B cell (primary cell): ENCODE results near the gene HOXA9. TPM values are rescaled to one million over a fixed set of nuclear protein-coding genes. Genes with fewer than 3 reads are reported as not detected.

Source experiments
- ATAC-seq: fragments of 200-7000 bp; cut with Tn5 transposase; one replicate; pipeline ENCODE4 v1.10.0; 2021; ENCODE audit warnings: low read depth, mild to moderate bottlenecking, moderate number of reproducible peaks, moderate library complexity
- CTCF ChIA-PET: fragments of 350-600 bp; sonication (Branson Sonifier 250); formaldehyde crosslinking; loops from one replicate; lab custom pipeline; 2021; ENCODE audit warnings: antibody characterized with exemption, inconsistent platforms; lab: Charles Lee
- POLR2A ChIA-PET: fragments of 350-600 bp; sonication (Branson Sonifier 250); formaldehyde crosslinking; loops from one replicate; lab custom pipeline; 2021; ENCODE audit warnings: antibody characterized with exemption; lab: Charles Lee
- DNase-seq: peaks from one replicate; pipeline ENCODE4 v3.0.0; 2013
- H2AFZ ChIP-seq: 2 replicates; pipeline ENCODE4 v1.6.1; 2012; ENCODE audit warnings: mild to moderate bottlenecking, low read depth, low read length; ENCODE audit not compliant: insufficient read depth, poor library complexity, severe bottlenecking
- H3K27ac ChIP-seq, 2 donors: 1 replicate in 1 of 2; 2 replicates in 1 of 2; pipeline ENCODE4 v1.5.1; 2012 to 2013; ENCODE audit warnings: low read length in 2 of 2, mild to moderate bottlenecking in 2 of 2, moderate library complexity in 1 of 2
- H3K27me3 ChIP-seq, 4 experiments: fragments of 200-600 bp in 1 of 4; sonication (generic) in 1 of 4; replicated peaks in 1 of 4; 1 replicate in 2 of 4; 2 replicates in 2 of 4; pipeline versions ENCODE4 v1.6.1 to v1.7.0; 2013 to 2016; ENCODE audit warnings: low read length in 3 of 4, mild to moderate bottlenecking in 2 of 4, mixed read lengths in 1 of 4, moderate library complexity in 1 of 4; ENCODE audit not compliant: insufficient read depth in 4 of 4, control insufficient read depth in 3 of 4; ENCODE audit errors: control extremely low read depth in 1 of 4
- H3K36me3 ChIP-seq, 2 experiments: replicated peaks in 1 of 2; 1 replicate in 1 of 2; 2 replicates in 1 of 2; pipeline versions ENCODE4 v1.6.1 to v1.7.1; 2013; ENCODE audit warnings: low read length in 1 of 2; ENCODE audit not compliant: insufficient read depth in 2 of 2, control insufficient read depth in 1 of 2; ENCODE audit errors: control extremely low read depth in 1 of 2, extremely low read depth in 1 of 2
- H3K4me1 ChIP-seq, 2 donors: fragments of 200-600 bp in 1 of 2; sonication (generic) in 1 of 2; 1 replicate in 1 of 2; 2 replicates in 1 of 2; pipeline versions ENCODE4 v1.5.1 to v1.6.1; 2013 to 2017; ENCODE audit warnings: low read length in 2 of 2; ENCODE audit not compliant: control insufficient read depth in 2 of 2, insufficient read depth in 2 of 2
- H3K4me2 ChIP-seq: replicated peaks from 2 replicates; pipeline ENCODE3; 2012; ENCODE audit warnings: mild to moderate bottlenecking, low read depth, low read length; ENCODE audit not compliant: poor library complexity, severe bottlenecking
- H3K4me3 ChIP-seq, 5 experiments: fragments of 200-600 bp in 1 of 5; sonication (generic) in 1 of 5; 1 replicate in 3 of 5; 2 replicates in 2 of 5; pipeline versions ENCODE4 v1.5.1 to v1.7.0; 2011 to 2016; ENCODE audit warnings: low read length in 4 of 5, mild to moderate bottlenecking in 4 of 5, low read depth in 2 of 5, control low read depth in 1 of 5, moderate library complexity in 1 of 5; ENCODE audit not compliant: insufficient read depth in 1 of 5; ENCODE audit errors: control extremely low read depth in 1 of 5, extremely low read depth in 1 of 5
- H3K79me2 ChIP-seq: fragments of 200-600 bp; sonication (generic); one replicate; pipeline ENCODE4 v1.6.0; 2016; ENCODE audit warnings: low read length; ENCODE audit not compliant: control insufficient read depth, insufficient read depth
- H3K9ac ChIP-seq: fragments of 200-600 bp; sonication (generic); 2 replicates; pipeline ENCODE4 v1.6.1; 2017; ENCODE audit warnings: mild to moderate bottlenecking, low read length, moderate library complexity
- H3K9me3 ChIP-seq, 3 donors: one replicate each; pipeline versions ENCODE4 v1.6.1 to v1.7.1; 2013; ENCODE audit warnings: low read length in 2 of 3; ENCODE audit not compliant: control insufficient read depth in 2 of 3, insufficient read depth in 1 of 3; ENCODE audit errors: control extremely low read depth in 1 of 3
- H4K20me1 ChIP-seq: 2 replicates; pipeline ENCODE4 v1.6.0; 2012; ENCODE audit warnings: mild to moderate bottlenecking, low read length; ENCODE audit not compliant: insufficient read depth, control insufficient read depth, poor library complexity, severe bottlenecking
- H3K27ac Mint-ChIP-seq: one replicate; pipeline ENCODE4 v1.8.0; 2021; ENCODE audit warnings: mixed read lengths
- H3K27me3 Mint-ChIP-seq: one replicate; pipeline ENCODE4 v1.8.0; 2021; ENCODE audit warnings: mixed read lengths
- H3K4me1 Mint-ChIP-seq: one replicate; pipeline ENCODE4 v1.8.0; 2021; ENCODE audit warnings: mixed read lengths
- H3K4me3 Mint-ChIP-seq: one replicate; pipeline ENCODE4 v1.8.0; 2021; ENCODE audit warnings: mixed read lengths
- H3K9me3 Mint-ChIP-seq: one replicate; pipeline ENCODE4 v1.8.0; 2022; ENCODE audit warnings: mixed read lengths; ENCODE audit not compliant: insufficient read depth
- EZH2 ChIP-seq: IDR thresholded peaks from 2 replicates; pipeline ENCODE4 v1.6.1; 2012; ENCODE audit warnings: borderline replicate concordance, low read depth, mild to moderate bottlenecking, moderate library complexity, low read length; ENCODE audit not compliant: insufficient read depth, poor library complexity, severe bottlenecking
- WGBS: methylation state at CpG from one replicate; pipeline ENCODE4 v1.1.5; 2013; ENCODE audit warnings: missing lambda C conversion rate; ENCODE audit not compliant: insufficient coverage; 5-methylcytosine and 5-hydroxymethylcytosine counted together
- intact Hi-C: fragments of 100-400 bp; cut with micrococcal nuclease; formaldehyde crosslinking; loops from one replicate; pipeline ENCODE4 v1.10.0; 2022
- polyA plus RNA-seq: library from polyadenylated mRNA; depleted of rRNA; stranded (reverse); fragments of >200 nt; gene quantifications from 2 replicates; pipeline ENCODE4 v1.2.3, GENCODE V29; 2012
- total RNA-seq, 2 donors: library from RNA; stranded (reverse); fragments of 120-200 nt in 1 of 2; gene quantifications; 1 replicate in 1 of 2; 2 replicates in 1 of 2; pipeline versions ENCODE4 v1.2.3 to v1.2.4, GENCODE V29; 2013 to 2022
- TF ChIP-seq, protein P1 (sequence below): fragments of 200-600 bp; IDR thresholded peaks from one replicate; pipeline ENCODE4 v1.8.0; 2022; ENCODE audit warnings: antibody characterized with exemption, mild to moderate bottlenecking

The HOXA9 gene
- total and polyA plus RNA-seq, 2 donors (not counting 1 experiment from before 2014, with no cell fraction given) = 0.07 TPM; not detected in 1

DNA sequence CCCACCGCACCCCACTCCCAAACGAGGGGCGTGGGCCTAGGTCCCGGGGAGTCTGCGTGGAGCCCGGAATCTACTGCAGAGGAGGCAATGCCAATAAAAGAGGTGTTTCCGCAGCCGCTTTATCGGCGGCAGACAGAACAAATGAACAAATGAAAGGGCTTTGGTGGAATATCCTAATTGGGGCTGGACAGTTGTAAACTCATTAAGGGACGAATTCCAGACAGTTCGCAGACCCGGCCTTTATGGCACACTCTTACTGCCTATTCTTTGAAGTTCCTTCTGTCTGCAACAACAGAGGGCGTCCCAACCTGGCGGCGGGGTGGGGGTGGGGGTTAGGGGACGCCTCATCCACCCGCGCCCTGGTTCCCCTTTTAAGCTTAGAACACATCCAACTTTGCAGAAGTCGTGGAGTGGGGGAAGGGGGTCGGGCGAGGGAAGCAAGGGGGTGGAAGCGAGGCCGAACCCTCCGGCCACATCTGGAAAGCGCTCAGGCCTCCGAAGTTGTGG lies 4.1 kb downstream of the HOXA9 start:
- peak overlapping the region; percentile 74 for H3K9ac ChIP-seq
- peak overlapping the region; percentile 99 for H3K4me2 ChIP-seq
- H3K9me3 ChIP-seq = peaks cover 0 to 76% (median 11%) of the 10 kb centered on the region in 3 donors
- H3K4me3 ChIP-seq = peak overlapping the region; percentile 24 to 76 (median 62)
- Mint-ChIP-seq H3K9me3 (no peaks in the 10 kb centered on the region), H3K4me3 (peak overlapping the region; percentile 86), H3K27ac (peak overlapping the region; percentile 67), H3K27me3 (peaks cover 72% of the 10 kb centered on the region), H3K4me1 (peaks cover 38% of the 10 kb centered on the region)
- ChIA-PET POLR2A (interaction anchor here (0.7 kb wide), 1 partner anchor 1003 kb away, joined by 3 read pairs; no protein-coding TSS in a partner anchor), CTCF (interaction anchor here (0.6 to 4.0 kb wide), 55 partner anchors 9 to 1665 kb away, joined by 3 to 122 read pairs (median 4); partner anchors contain the start of genes EVX1, HOXA11, HOXA13 and HOXA3)
- no peaks in the 10 kb centered on the region for H3K36me3 ChIP-seq
- peaks cover 49 to 58% of the 10 kb centered on the region in 2 donors for H3K4me1 ChIP-seq
- H3K79me2 ChIP-seq = no peaks in the 10 kb centered on the region
- 0% methylated on average over 13 of the region's 27 CpGs for WGBS
- H4K20me1 ChIP-seq = peaks cover 4% of the 10 kb centered on the region
- peak; percentile 23 for ATAC-seq
- intact Hi-C loops = loop anchor here (1.0 to 10.0 kb wide), 9 partner anchors 40 to 1084 kb away; partner anchors contain the start of gene HOXA13
- H2AFZ ChIP-seq = peak overlapping the region; percentile 92
- TF ChIP-seq, protein P1, sequence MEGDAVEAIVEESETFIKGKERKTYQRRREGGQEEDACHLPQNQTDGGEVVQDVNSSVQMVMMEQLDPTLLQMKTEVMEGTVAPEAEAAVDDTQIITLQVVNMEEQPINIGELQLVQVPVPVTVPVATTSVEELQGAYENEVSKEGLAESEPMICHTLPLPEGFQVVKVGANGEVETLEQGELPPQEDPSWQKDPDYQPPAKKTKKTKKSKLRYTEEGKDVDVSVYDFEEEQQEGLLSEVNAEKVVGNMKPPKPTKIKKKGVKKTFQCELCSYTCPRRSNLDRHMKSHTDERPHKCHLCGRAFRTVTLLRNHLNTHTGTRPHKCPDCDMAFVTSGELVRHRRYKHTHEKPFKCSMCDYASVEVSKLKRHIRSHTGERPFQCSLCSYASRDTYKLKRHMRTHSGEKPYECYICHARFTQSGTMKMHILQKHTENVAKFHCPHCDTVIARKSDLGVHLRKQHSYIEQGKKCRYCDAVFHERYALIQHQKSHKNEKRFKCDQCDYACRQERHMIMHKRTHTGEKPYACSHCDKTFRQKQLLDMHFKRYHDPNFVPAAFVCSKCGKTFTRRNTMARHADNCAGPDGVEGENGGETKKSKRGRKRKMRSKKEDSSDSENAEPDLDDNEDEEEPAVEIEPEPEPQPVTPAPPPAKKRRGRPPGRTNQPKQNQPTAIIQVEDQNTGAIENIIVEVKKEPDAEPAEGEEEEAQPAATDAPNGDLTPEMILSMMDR = peak; percentile 62
- no peak for TF ChIP-seq EZH2
- H3K27ac ChIP-seq = no peak overlapping the region
- no peak for DNase-seq
- H3K27me3 ChIP-seq = peaks cover 1 to 88% (median 75%) of the 10 kb centered on the region in 4 experiments
